ENCODE results near the gene TBC1D13.
"Not testable (repeated sequence)": the region's sequence is repeated elsewhere in the genome, so short reads cannot be mapped to it uniquely, and the experiment has no call there.

The TBC1D13 gene

DNA sequence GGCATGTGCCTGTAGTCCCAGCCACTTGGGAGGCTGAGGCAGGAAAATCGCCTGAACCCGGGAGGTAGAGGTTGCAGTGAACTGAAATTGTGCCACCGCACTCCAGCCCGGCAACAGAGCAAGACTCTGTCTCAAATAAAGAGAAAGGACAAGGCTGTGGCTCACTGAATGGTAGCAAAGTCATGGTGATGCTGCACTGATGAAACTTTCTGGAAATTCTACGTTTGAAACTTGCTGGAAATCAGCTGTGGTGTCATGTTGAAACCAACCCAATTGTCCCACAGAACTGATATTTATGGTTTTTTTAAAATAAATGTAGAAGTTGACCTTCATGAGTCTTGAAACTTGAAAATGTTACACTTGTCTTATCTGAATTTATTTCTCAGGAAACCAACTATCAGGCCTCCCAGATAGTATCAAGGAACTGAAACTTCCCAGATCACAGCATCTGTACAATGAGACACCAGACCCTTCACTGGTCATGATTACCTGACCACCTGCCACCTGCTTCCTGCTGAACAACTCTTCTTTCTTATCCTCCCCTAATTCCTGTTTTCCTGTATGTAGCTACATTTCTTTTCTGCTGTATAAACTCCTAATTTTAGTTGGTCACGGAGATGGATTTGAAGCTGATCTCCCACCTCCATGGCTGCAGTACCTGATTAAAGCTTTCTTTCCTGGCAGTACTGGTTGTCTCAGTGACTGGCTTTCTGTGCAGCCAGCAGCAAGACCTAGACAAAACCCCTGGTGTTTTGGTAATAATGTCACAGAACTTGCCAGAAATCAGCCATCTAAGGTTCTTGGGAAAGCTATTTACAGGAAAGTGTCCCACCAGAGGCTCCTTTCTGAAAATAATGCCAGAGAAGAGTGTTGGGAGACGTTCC, 5.6 kb upstream of the TBC1D13 start:
- Histone ChIP-seq H3K27me3 (no peaks in the 10 kb centered on the region), H3K4me3 (no peak overlapping the region), H3K9me3 (replicated peaks in 1 of 11) (peaks cover 12 to 51% (median 23%) of the 10 kb centered on the region in 11 experiments; a peak in 21 of 22 replicates), H3K9ac (peak overlapping the region in 8 of 11 experiments; percentile 1 to 59 (median 48); a peak in 10 of 22 replicates), H3K4me1 (peaks cover 36 to 46% (median 41%) of the 10 kb centered on the region in 10 experiments), H3K36me3 (no peaks in the 10 kb centered on the region), H3K27ac (peak overlapping the region in 10 of 11 experiments; percentile 22 to 84 (median 79); a peak in 19 of 22 replicates), H4K20me1 (no peaks in the 10 kb centered on the region), H3K4me2 (peak overlapping the region; percentile 21 to 83 (median 57))
- TF ChIP-seq Cebpa-rat (IDR thresholded peaks at IDR 0.05), result no peak

DNA sequence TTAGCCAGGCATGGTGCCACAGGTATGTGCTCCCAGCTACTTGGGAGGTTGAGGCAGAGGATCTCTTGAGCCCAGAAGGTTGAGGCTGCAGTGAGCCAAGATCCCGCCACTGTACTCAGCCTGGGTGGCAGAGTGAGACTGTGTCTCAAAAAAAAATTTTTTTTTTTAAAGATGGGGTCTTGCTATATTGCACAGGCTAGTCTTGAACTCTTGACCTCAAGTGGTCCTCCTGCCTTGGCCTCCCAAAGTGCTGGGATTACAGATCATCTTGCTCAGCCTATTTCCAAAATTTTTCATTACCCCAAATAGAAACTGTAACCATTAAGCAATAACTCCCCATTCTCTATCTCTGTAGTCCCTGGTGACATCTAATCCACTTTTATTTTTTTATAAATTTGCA, 4.4 kb upstream of the TBC1D13 start:
- Histone ChIP-seq H3K9me3 (replicated peaks in 1 of 11) (peaks cover 5 to 41% (median 16%) of the 10 kb centered on the region in 11 experiments; a peak in 19 of 22 replicates), H3K9ac (no peak overlapping the region; a peak in 1 of 22 replicates), H3K4me1 (peaks cover 39 to 51% (median 46%) of the 10 kb centered on the region in 10 experiments), H3K36me3 (no peaks in the 10 kb centered on the region), H3K27ac (peak overlapping the region in 8 of 11 experiments; percentile 48 to 84 (median 81); a peak in 13 of 22 replicates), H3K4me2 (peak overlapping the region in 10 of 11 experiments; percentile 64 to 91 (median 80); a peak in 16 of 22 replicates), H3K27me3 (no peaks in the 10 kb centered on the region), H4K20me1 (no peaks in the 10 kb centered on the region), H3K4me3 (no peak overlapping the region)
- TF ChIP-seq Cebpa-rat (IDR thresholded peaks at IDR 0.05), result no peak

DNA sequence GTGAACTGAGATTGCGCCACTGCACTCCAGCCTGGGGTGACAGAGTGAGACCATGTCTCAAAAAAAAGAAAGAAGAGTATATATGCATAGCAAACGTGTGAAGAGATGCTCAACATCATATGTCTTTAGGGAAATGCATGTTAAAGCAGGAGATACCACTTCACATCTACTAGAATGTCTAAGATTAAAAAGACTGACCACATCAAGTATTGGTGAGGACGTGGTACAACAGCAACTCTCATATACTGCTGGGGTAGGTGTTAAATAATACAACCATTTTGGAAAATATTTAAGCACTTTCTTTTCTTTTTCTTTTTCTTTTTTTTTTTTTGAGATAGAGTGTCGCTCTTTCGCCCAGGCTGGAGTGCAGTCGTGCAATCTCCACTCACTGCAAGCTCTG, 1.6 kb upstream of the TBC1D13 start:
- peak overlapping the region in 1 of 11 experiments; percentile 82; a peak in 1 of 22 replicates for H3K27ac ChIP-seq
- no peaks in the 10 kb centered on the region for H3K27me3 ChIP-seq
- peaks cover 0 to 3% (median 0%) of the 10 kb centered on the region in 11 experiments; a peak in 2 of 22 replicates for H4K20me1 ChIP-seq
- no peak overlapping the region for H3K4me2 ChIP-seq
- no peak overlapping the region for H3K9ac ChIP-seq
- H3K4me1 ChIP-seq, result peaks cover 53 to 66% (median 60%) of the 10 kb centered on the region in 10 experiments
- TF ChIP-seq Cebpa-rat (IDR thresholded peaks at IDR 0.05), result no peak
- H3K9me3 ChIP-seq (replicated peaks in 1 of 11), result peaks cover 0 to 19% (median 10%) of the 10 kb centered on the region in 11 experiments; a peak in 14 of 22 replicates
- H3K4me3 ChIP-seq, result no peak overlapping the region
- H3K36me3 ChIP-seq, result peaks cover 7 to 22% (median 19%) of the 10 kb centered on the region in 11 experiments

DNA sequence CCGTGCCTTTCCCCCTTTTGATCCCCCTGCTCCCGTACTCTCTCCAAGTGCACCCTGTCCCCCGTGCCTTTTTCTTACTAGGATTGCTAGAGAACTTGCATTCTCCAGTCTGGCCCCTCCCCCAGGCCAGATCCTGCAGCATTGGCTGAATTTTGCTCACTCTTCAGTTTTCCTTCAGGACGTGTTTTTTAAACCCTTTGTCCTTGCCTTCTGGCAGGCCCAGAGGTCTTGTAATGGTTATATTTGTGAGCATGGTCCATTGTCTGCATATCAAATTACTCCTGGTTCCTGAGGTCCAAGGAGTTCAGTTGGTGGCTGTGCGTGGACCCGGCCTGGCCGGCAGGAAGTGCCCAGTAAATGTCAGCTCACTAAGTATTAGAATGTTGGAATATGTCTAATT, 606 bp downstream of the TBC1D13 start:
- Histone ChIP-seq H3K4me1 (peaks cover 39 to 49% (median 43%) of the 10 kb centered on the region in 10 experiments), H3K36me3 (peaks cover 30 to 45% (median 41%) of the 10 kb centered on the region in 11 experiments), H3K27me3 (no peaks in the 10 kb centered on the region), H3K27ac (peak overlapping the region in 10 of 11 experiments; percentile 73 to 87 (median 81); a peak in 21 of 22 replicates), H3K9ac (peak overlapping the region; percentile 76 to 94 (median 88)), H3K9me3 (replicated peaks in 1 of 11) (peaks cover 0 to 14% (median 7%) of the 10 kb centered on the region in 11 experiments; a peak in 6 of 22 replicates), H3K4me2 (peak overlapping the region; percentile 91 to 99 (median 94)), H4K20me1 (peaks cover 0 to 24% (median 0%) of the 10 kb centered on the region in 11 experiments; a peak in 8 of 22 replicates), H3K4me3 (peak overlapping the region; percentile 75 to 98 (median 94))
- TF ChIP-seq Cebpa-rat (IDR thresholded peaks at IDR 0.05), result no peak

DNA sequence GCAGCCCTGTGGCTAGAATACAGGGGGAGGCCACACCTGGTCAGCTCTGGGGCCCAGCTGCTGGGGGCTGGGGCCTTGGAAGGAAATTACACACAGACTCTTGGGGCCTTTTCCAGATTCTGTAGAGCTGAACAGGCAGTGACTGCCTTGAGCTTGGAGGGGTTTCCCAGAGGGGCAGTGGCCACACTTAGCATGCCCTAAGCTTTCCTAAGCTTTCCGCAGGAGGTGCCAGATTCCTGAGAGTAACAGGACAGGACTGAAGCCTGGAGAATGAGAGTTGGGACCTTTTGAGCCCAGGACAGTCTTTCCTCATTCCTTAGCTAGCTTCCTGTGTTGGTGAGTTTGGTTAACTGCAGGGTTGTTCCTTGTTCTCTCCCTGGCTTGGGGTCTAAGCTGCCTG, 1.4 kb downstream of the TBC1D13 start:
- Histone ChIP-seq H3K27me3 (no peaks in the 10 kb centered on the region), H3K36me3 (peaks cover 37 to 52% (median 49%) of the 10 kb centered on the region in 11 experiments), H3K27ac (peak overlapping the region in 10 of 11 experiments; percentile 5 to 87 (median 81); a peak in 17 of 22 replicates), H4K20me1 (peaks cover 0 to 30% (median 4%) of the 10 kb centered on the region in 11 experiments; a peak in 11 of 22 replicates), H3K4me3 (peak overlapping the region; percentile 75 to 98 (median 94)), H3K4me2 (peak overlapping the region; percentile 91 to 99 (median 94)), H3K9ac (peak overlapping the region; percentile 76 to 94 (median 88)), H3K4me1 (peaks cover 31 to 41% (median 35%) of the 10 kb centered on the region in 10 experiments), H3K9me3 (replicated peaks in 1 of 11) (peaks cover 0 to 14% (median 7%) of the 10 kb centered on the region in 11 experiments; a peak in 6 of 22 replicates)
- no peak for TF ChIP-seq Cebpa-rat (IDR thresholded peaks at IDR 0.05)

DNA sequence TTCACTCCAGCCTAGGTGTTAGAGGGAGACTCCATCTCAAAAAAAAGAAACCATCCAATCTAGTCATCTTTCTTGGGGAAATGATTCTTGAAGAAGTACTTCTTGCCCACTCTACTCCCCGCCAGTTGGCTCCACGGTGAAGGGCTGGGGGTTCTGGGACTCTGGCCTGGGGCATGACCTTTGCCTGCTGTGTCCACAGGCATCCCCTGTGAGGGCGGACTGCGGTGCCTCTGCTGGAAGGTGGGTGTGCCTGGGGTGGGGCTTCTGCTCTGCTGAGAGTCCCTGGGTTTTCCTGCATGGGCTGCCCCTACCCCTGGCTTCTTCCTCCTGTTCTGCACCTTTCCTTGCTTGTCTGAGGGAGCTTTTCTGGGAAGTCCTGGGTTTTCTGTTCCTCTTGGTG, 3.5 kb downstream of the TBC1D13 start:
- Histone ChIP-seq H3K36me3 (peaks cover 55 to 73% (median 67%) of the 10 kb centered on the region in 11 experiments), H3K9ac (peak overlapping the region in 2 of 11 experiments; percentile 16 to 23; a peak in 2 of 22 replicates), H3K4me1 (peaks cover 19 to 24% (median 22%) of the 10 kb centered on the region in 10 experiments), H3K9me3 (replicated peaks in 1 of 11) (peaks cover 0 to 11% (median 1%) of the 10 kb centered on the region in 11 experiments; a peak in 6 of 22 replicates), H4K20me1 (peaks cover 0 to 43% (median 17%) of the 10 kb centered on the region in 11 experiments; a peak in 11 of 22 replicates), H3K27ac (no peak overlapping the region), H3K27me3 (no peaks in the 10 kb centered on the region), H3K4me3 (no peak overlapping the region), H3K4me2 (no peak overlapping the region)
- TF ChIP-seq Cebpa-rat (IDR thresholded peaks at IDR 0.05), result no peak

DNA sequence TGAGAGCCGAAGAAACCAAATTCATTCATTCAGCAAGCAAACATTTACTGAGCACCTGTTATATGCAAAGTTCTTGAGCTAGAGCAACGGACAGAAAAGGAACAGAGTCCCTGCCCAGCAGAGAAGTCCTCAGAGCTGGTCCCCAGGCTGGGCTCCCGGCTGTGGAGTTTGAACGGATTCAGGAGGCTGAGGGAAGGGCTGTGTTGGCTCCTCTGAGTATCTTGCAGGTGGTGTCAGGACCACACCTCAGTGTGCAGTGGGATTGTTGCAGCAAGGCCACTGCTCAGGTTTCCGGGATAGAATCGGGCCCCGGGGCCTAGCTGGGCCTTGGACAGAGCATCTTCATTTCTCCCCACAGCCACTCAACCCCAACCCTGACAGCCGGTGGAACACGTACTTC, 5.1 kb downstream of the TBC1D13 start:
- Histone ChIP-seq H3K9ac (peak overlapping the region in 2 of 11 experiments; percentile 2 to 22; a peak in 2 of 22 replicates), H3K36me3 (peaks cover 67 to 89% (median 80%) of the 10 kb centered on the region in 11 experiments), H3K27me3 (no peaks in the 10 kb centered on the region), H3K9me3 (replicated peaks in 1 of 11) (no peaks in the 10 kb centered on the region), H3K27ac (no peak overlapping the region), H3K4me1 (peaks cover 13 to 16% (median 14%) of the 10 kb centered on the region in 10 experiments), H3K4me3 (no peak overlapping the region), H4K20me1 (peaks cover 0 to 43% (median 17%) of the 10 kb centered on the region in 11 experiments; a peak in 11 of 22 replicates), H3K4me2 (no peak overlapping the region)
- TF ChIP-seq Cebpa-rat (IDR thresholded peaks at IDR 0.05), result no peak

DNA sequence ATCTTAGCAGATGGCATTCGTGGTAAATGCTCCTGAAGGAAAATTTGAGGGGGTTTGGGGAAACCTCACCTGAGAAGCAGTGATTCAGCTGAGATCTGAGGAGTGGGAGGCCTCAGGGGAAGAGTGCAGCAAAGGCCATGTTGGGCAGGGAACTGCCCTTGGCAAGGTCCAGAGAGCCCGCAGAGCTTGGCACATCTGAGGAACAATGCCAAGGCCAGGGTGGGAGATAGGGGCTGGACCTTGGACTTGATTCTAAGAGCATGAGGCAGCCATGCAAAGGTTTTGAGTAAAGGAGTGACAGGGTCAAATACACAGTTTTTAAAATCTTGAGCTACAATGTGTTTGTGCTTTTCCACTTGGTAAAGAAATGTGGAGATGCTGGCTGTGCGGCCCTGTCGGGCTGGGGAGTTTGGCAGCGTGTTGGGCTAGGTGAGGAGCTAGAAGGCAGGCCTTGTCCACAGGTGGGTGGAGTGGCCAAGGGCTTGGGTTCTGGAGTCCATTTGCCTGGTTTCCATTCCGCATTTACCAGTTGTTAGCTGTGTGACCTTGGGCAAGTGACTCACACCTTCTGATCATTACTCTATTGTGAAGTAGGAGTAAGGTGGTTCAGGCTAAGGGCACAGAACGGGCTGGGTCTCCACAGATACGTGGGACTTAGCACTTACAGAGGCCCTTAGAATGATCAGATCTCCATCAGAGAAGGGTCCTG, 6.1 kb downstream of the TBC1D13 start:
- Histone ChIP-seq H3K4me1 (peaks cover 8 to 12% (median 11%) of the 10 kb centered on the region in 10 experiments), H3K4me2 (no peak overlapping the region), H4K20me1 (peaks cover 0 to 43% (median 17%) of the 10 kb centered on the region in 11 experiments; a peak in 11 of 22 replicates), H3K27ac (no peak overlapping the region), H3K4me3 (no peak overlapping the region), H3K27me3 (no peaks in the 10 kb centered on the region), H3K36me3 (peaks cover 77 to 99% (median 90%) of the 10 kb centered on the region in 11 experiments), H3K9ac (peak overlapping the region in 1 of 11 experiments; percentile 14; a peak in 1 of 22 replicates), H3K9me3 (replicated peaks in 1 of 11) (no peaks in the 10 kb centered on the region)
- TF ChIP-seq Cebpa-rat (IDR thresholded peaks at IDR 0.05), result no peak

DNA sequence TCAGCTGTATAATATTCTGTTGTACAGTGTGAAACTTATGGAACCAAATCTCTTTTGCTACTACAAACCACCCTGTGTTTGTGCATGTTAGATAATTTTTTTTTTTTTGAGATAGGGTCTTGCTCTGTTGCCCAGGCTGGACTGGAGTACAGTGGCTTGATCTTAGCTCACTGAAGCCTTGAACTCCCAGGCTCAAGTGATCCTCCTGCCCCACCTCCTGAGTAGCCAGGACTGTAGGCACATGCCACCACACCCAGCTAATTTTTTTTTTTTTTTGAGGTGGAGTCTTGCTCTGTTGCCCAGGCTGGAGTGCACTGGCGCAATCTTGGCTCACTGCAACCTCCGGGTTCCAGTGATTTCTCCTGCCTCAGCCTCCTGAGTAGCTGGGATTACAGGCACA, 7.9 kb downstream of the TBC1D13 start:
- H3K4me1 ChIP-seq; H3K9ac ChIP-seq; H3K4me3 ChIP-seq; H3K27me3 ChIP-seq; H3K9me3 ChIP-seq (replicated peaks in 1 of 11); H3K27ac ChIP-seq; H3K4me2 ChIP-seq: not testable (repeated sequence)
- peaks cover 0 to 57% (median 17%) of the 10 kb centered on the region in 11 experiments; a peak in 12 of 22 replicates for H4K20me1 ChIP-seq
- H3K36me3 ChIP-seq, result peaks cover 92 to 100% (median 95%) of the 10 kb centered on the region in 11 experiments

Measured in BLaER1 treated with 17β-estradiol and CSF1 and Interleukin-3, amounts not matched to agents 10 nM and 100 nM (cell line).